ENCODE measurements around the gene CCDC57.
"Not testable (repeated sequence)": the region's sequence is repeated elsewhere in the genome, so short reads cannot be mapped to it uniquely, and the experiment has no call there.

CCDC57 gene

DNA sequence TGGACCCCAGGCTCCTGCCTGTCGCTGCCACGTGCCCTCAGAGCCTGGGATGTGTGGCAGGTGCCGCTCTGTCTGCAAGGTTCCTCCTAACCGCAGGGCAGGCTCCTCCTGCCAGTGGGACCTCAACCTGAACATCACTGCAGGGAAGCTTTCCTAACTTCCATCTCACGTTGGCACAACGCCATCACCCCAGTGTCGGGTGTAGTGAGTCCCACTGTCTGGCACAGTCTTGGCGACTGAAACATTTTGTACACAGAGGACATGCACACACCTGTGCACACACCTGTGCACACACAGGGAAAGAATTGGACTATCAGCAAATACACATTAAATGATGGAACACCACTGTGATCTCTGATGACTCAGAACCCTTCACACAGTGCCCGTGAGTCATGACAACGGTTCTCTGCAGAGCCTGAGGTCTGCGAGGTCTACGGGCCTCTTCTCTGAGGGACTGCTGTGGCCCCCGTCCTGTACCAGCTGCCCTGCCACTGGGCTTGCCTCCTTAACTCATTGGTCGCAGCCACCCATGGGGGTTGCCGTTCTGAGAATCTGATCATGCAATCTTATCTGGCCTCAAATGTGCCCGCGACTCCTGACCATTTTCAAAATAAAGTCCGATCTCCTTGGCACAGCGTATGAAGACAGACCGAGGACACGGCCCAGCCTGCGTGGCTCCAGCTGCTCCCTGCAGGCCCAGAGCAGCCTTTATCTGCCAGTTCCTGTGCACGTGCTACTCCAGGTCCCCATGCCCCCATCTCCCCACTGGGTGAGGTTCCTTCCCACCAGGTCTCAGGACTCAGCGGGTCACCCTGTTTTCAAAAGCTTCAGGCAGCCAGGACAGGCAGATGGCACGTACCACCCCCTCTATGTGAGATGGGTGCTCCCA, 7.6 kb downstream of the CCDC57 start:
- no peak for DNase-seq (ENCODE audit: low read depth in 3 of 3, low spot score in 1 of 3)

DNA sequence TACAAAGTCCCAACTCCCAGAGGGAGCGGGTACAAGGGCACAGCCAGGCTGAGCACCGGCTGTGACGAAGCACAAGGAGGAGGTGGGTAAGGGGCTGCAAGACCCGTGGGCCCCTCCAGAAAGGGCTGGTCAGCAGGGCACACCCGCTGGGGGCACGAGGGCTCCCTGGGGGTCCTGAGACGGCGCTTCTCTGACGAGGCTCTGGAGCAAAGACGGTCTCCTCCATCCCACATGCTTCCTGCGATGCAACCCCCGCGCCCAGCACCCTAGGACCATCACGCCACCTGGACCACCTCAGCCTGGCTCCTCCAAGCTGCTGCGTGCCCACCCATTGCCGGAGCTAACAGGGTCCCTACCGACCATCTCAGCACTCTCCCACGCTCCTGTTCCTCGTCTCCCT, 8.7 kb downstream of the CCDC57 start:
- no peak for DNase-seq (ENCODE audit: low read depth in 3 of 3, low spot score in 1 of 3)

DNA sequence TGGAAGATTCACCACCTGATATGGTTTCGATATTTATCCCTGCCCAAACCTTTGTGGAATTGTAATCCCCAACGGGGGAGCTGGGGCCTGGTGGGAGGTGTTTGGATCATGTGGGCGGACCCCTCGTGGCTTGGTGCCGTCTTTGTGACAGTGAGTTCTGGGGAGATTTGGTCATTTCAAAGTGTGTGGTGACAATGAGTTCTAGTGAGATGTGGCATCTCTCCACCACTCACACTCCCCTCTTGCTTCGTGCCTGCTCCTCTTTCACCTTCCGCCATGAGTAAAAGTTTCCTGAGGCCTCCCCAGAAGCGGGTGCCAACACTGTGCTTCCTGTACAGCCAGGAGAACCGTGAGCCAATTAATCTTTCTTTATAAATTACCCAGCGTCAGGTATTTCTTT, 9.7 kb downstream of the CCDC57 start:
- DNase-seq (ENCODE audit: low read depth in 3 of 3, low spot score in 1 of 3) = no peak

DNA sequence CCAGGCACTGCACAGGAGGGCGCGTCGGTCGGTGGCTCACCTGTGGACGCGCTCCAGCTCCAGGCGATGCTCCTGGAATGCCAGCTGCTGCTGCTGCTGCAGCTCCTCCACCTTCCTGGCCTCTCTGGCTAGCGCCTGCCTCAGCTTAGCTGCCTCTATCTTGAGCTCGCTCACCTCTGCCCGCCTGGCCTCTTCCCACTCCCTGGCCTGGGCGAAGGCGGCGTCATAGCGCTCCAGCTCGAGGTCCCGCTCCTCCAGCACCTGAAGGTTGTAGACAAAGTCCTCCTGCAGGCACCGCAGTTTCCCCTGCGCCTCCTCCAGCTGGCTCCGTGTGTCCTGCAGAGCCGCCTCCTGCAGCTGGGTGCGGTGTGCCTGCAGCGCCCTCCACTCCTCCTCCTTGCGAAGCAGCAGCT, 11.1 kb downstream of the CCDC57 start:
- DNase-seq (ENCODE audit: low read depth in 3 of 3, low spot score in 1 of 3) = no peak

DNA sequence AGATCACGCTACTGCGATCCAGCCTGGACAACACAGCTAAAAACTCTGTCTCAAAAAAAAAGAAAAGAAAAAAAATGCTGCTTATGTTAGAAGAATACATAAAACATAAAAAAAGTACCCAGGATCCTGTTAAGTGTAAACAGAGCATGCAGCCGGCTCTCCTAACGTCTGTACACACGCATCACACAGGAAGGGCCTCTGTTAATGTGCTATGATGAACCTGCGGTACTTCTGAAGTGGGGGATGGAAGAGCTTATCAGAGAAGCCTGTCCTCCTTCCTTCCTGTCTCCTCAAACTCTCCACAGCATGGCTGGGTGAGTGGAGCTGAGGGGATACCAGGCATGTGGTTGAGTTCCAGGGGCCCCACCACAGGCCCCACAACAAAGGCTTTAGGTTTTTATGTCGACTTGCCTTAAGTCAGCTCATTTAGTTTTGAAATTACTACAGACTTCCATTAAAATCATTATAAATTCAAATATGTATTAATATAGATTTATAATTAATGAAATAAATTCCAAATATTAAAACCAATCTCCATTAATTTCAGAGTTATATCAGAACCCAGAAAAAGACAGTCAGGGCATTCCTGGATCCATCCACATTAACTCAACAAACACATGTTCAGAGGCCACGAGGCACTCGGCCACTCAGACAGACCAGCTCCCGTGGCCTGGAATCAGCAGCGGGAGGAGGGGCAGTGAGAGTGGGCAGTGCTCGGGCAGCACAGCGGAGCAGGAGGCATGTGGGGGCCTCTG, 11.7 kb downstream of the CCDC57 start:
- peak in 1 of 3 donors; percentile 22 for DNase-seq (ENCODE audit: low read depth in 3 of 3, low spot score in 1 of 3)

DNA sequence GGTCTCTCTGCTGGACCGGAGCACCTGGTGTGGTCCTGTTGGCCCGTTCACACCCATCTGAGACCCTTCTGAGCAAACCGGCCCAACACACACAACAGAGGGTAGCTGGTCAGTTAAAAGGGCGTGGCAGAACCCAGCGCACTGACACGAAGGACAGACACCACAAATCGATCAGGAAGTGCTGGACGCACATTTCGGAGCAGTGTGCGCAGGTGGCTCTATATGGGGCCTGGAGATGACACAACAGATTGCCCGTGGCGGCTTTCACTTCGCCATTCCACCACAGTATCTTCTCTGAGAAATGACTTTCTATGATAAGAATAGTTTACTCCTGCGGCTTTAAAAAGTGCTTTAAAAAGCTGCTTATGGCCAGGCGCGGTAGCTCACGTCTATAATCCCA, 12.5 kb downstream of the CCDC57 start:
- DNase-seq (ENCODE audit: low read depth in 3 of 3, low spot score in 1 of 3) = no peak

DNA sequence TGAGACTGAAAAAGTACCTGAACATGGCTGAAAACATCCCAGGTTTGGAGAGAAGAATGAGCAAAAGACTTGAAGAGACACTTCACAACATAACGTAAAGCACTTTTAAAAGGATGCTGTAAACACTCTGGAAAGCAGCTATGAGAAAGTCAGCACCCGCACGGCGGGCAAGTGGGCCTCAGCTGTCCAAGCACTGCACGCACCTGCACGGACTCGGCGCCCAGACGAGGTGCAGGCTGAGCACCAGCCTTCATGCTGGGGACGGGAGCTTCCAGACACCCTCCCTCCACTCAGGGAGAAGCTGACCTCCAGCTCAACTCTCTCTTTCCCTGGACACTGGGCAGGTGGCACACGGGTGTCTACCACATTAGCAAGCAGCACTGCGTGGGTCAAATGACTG, 13.1 kb downstream of the CCDC57 start:
- no peak for DNase-seq (ENCODE audit: low read depth in 3 of 3, low spot score in 1 of 3)

DNA sequence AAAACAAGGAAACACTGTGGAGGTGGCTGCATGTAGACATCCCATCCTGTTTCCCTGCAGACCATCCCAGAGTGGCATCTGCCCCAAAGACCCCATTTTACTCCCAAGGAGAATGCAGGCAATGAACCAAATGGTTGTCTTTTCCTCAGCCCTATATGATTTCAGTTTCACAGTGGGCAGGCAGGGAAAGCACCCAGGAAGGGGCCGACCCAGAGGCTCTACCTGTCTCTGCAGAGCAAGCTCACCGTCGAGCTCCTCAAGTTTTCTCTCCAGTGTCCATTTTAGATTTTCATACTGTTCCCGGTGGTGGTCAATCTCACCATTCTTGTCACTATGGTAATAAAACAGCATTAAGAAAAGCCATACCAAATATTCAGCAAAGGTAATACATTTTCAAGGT, 14.6 kb downstream of the CCDC57 start:
- no peak for DNase-seq (ENCODE audit: low read depth in 3 of 3, low spot score in 1 of 3)

DNA sequence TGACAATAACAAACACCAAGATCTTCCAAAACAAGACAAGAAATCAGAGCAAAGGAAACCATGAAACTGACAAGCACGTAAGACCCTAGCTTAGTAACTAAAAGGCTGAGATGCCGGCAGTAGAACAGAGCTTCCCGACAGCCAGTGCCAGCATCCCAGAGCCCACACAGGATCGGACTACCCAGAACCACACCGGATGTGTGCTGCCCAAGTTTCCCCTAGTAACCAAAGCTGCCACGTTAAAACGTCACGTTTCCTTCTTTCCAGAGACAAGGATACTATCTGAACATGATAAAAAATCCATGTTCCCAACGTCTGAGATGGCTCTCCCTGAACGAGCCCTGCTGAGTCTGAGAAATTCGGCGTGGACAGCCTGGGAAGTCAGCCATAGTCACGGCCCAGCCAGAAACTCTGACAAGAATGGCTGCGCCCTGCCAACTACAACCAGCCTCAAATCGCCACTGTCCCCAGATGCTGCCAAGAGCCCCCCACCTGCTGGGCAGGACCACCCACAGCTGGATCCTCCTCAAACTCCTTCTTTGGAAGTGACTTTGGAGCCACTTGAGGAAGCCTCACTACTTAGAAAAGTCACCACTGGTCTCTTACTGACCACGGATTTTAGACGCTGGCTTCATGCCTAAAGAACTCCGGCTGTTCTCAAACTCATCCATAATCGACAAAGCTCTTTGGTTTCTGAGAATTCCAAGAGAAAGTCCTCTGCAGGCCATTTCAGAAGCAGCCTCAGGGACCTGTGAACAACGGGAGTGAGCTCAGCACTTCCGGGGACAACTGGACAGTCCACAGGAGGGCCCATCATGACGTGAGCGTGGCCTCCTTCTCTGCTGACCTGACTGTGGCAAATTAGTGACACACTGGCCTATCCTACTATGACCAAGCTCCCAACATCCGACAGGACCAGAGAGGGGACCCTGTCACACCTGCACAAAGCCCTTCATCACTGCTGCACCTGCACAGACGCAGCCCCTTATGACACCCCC, 16.7 kb downstream of the CCDC57 start:
- no peak for DNase-seq (ENCODE audit: low read depth in 3 of 3, low spot score in 1 of 3)

DNA sequence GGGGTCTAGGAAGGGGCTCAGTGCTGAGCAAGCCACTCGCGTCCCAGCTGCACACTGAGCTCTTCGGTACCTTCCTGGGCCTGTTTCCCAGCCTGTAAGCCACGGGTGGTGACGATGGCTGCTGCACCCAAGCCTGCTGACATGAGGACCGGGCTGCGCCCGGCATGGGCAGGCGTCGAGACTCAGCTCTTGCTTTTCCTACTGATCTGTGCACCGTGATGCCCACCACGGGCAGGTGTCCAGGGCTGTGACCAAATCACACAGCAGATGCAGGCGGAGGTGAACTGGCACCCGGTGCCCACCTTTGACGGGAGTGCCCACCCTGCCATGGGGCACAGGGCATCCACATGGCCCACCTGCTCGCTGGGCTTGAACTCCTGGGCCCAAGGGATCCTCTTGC, 17.9 kb downstream of the CCDC57 start:
- no peak for DNase-seq (ENCODE audit: low read depth in 3 of 3, low spot score in 1 of 3)

DNA sequence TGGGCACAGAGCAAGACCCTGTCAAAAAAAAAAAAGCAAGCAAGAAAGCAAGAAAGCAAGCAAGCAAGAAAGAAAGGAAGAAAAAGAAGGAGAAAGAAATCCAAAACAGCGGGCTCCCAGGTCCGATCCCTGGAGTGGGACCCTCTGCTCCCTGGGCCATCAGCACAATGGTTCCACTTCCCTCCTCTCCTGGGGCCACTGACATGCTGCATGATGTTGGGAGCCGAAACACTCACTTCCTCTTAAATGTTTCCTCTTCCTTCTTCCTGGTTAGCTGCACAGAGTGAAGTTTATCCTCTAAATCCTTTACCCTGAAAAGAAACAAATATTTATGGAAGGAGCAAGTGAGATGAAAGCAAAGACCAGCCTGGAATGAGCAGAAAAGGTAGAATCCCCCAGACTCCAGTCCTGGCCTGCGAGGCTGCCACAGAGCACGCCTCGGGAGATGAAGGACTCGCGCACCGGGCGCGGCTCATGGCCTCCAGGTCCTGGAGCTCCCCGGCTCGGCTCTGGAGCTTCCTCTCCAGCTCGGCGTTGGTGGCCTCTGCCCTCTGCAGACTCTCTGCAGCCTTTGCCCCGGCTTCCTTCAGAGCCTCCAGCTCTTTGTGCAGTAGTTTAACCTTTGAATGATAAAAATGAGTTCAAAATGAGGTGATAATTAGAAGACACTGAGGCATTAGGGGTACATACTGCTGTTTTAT, 19.0 kb downstream of the CCDC57 start:
- no peak for DNase-seq (ENCODE audit: low read depth in 3 of 3, low spot score in 1 of 3)

DNA sequence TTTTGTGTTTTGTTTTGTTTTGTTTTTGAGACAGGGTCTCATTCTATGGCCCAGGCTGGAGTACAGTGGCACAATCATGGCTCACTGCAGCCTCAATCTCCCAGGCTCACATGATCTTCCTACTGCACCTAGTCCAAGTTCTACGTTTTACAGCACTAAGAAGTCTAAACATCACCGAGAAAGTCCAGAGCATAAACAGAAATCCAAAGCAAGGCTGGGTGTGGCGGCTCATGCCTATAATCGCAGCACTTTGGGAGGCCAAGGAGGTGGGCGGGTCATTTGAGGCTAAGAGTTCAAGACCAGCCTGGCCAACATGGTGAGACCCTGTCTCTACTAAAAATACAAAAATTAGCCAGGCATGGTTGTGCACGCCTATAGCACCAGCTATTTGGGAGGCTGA, 19.6 kb downstream of the CCDC57 start:
- not testable (repeated sequence) for DNase-seq (ENCODE audit: low read depth in 3 of 3, low spot score in 1 of 3)

DNA sequence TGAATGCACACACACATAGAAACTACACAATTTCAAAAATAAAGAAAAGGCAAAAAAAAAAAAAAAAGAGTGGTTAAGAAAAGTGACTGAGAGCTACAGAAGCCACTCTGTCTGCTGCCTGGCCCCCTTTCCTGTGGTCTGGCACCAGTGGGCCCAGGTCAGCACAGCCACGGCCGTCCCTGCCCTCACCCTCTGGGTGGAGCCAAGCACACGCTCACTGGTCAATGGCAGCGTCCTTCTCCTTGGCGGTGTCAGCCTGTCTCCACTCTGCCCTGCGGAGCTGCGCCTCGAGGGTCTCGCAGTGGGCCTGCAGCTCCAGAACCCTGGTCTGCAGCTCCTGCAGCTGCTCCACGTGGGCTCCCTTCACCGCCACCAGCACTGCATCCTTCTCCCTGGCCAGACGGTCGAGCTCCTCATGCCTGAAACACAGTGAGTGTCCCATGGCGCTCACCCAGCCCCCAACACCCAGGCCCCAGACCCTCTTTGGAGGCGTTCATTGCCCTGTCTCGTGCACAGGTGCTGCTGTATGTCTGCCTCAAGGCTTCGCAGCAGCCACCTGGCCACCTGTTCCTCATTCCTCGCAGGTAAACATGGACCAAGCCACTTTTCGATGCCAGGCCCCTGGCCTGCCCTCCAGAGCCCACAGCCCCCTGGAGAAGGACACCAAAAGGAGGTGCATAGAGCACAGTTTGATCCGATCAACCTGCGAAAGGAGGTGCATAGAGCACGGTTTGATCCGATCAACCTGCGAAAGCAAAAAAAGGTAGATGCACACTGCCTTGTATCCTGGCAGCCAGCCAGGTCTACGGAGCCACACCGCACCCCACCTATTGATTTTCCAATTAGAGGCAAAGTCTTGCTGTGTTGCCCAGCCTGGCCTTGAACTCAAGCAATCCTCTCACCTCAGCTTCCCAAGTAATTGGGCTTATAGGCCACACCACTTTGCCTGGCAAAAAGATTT, 24.4 kb downstream of the CCDC57 start:
- DNase-seq (ENCODE audit: low read depth in 3 of 3, low spot score in 1 of 3) = no peak

DNA sequence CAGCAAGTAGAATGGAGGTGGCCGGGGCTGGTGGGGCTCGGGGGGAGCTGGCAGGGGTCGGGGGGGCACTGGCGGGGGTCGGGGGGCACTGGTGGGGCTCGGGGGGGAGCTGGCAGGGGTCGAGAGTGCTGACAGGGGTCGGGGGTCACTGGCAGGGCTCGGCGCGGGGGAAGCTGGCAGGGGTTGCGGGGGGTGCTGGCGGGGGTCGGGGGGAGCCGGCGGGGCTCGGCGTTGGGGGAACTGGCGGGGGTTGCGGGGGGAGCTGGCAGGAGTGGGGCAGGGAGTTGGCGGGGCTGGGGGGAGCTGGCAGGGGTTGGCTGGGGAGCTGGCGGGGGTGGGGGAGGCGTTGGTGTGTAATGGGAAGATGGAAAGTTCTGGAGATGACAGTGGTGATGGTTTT, 25.1 kb downstream of the CCDC57 start:
- DNase-seq (ENCODE audit: low read depth in 3 of 3, low spot score in 1 of 3) = no peak

DNA sequence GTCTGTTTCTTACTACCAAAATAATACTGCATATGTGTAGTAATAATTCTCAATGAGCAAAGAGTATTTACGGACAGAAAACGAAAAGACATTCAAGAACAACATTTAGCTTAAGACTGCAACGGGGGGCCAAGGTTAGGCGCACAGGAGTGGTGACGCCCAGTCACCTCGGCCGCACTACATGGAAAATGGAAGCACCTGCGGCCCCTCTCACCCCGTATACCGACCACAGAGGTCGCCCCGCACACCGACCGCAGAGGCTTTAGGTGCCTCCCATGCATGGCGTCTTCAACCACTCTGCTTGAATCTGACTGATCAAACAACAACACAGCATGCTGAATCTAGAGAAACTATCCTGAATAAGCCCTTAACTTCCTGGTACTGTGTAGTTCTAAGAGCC, 26.4 kb downstream of the CCDC57 start:
- no peak for DNase-seq (ENCODE audit: low read depth in 3 of 3, low spot score in 1 of 3)

DNA sequence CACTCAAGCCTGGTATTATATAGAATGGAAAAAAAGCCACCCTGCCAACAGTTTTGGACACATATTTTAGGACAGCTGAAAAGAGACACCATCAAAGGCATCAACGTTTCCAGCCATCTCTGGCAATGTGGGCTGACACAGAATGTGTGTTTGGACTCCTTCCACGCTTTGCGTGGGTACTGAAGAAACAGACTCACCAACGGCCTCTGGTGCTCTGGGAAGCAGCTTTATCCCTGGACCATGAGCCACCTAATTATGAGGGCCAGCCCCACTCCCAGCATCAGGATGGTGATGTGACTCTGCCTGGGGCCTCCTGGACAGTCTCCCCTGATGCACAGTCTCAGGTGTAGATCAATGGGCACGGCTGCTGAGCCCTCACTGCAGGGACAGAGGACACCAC, 27.9 kb downstream of the CCDC57 start:
- DNase-seq (ENCODE audit: low read depth in 3 of 3, low spot score in 1 of 3) = no peak

DNA sequence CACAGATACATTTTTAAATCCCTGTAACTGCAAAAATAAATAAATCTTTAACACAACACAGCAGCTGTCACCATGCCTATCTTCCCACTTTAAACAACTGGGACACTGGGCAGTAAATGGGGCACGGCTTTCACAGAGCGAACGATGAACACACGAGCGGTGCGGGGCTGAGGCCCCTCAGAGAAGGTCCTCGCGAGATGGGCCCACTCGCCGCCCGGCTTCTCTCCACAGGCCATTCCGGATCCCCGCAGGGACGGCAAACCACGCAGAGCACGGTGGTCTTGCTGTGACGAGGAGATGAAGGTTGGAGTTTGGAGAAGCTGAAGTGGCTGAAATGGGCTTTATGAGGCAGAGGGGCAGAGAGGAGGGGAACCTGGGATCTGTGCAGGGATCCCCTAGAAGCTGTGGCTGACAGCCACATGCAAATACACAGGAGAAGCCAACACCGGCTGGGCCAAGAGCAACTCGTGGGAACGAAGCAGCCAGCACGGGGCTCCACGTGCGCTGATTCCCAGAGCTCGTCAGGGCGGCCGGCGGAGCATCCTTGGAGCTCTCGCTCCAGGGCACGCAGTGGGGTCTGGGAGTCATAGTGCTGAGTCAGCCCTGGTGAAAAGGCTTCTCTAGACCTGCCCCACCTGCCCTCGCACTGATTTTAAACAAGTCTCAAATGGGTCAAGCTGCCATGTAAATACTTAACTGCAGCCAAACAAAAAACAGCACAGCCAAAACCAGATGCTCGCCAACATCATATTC, 31.7 kb downstream of the CCDC57 start:
- no peak for DNase-seq (ENCODE audit: low read depth in 3 of 3, low spot score in 1 of 3)

DNA sequence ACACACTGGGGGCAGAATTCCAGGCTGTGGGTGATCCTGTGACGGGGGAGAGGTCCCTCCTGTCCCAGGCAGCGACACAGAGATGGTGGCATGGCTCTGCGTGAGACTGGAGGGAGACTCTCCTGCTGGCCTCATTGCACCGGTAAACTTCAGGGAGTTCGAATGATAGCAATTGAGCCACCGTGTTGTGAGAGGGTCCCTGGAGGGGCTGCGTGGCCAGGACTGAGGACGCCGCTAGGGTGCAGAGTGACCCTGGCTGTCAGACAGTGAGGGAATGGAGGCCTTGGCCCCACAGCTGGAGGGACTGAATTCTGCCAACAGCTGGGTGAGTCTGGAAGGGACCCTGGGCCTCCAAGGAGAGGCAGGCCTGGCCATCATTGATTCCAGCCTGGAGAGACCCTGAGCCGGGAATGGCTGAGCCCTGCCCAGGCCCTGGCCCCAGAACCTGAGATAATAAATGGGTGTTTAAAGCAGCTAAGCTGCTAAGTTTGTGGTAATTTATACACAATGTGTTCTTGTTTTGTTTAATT, 32.6 kb downstream of the CCDC57 start:
- DNase-seq (ENCODE audit: low read depth in 3 of 3, low spot score in 1 of 3) = no peak

DNA sequence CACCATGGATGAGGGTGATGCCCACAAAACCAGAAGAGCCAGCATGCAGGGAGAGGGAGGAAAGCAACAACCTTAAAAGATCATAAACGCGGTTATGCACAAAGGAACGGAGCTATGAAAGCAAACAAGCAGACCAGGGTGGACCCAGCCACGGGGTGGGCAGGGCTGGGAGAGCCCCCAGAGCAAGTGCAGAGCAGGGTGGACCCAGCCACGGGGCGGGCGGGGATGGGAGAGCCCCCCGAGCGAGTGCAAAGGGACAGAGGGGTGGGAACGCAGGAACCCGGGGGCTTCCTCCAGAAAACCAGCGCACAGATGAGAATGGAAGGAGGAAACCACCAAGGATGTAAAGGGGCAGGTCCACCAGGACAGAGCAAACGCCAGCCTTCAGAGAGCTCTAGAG, 33.2 kb downstream of the CCDC57 start:
- DNase-seq (ENCODE audit: low read depth in 3 of 3, low spot score in 1 of 3) = no peak
